ENCODE results near the gene TCFL5.
"Not testable (repeated sequence)": the region's sequence is repeated elsewhere in the genome, so short reads cannot be mapped to it uniquely, and the experiment has no call there.

Gene TCFL5

DNA sequence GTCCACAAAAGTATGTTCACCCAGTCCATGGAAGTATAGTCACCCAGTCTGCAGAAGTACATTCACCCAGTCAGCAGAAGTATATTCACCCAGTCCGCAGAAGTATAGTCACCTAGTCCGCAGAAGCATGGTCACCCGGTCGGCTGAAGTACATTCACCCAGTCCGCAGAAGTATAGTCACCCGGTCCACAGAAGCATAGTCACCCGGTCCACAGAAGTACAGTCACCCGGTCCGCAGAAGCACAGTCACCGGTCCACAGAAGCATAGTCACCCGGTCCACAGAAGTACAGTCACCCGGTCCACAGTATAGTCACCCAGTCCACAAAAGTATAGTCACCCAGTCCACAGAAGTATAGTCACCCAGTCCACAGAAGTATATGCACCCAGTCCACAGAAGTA is 8.8 kb downstream of the TCFL5 start:
- no peak for DNase-seq

DNA sequence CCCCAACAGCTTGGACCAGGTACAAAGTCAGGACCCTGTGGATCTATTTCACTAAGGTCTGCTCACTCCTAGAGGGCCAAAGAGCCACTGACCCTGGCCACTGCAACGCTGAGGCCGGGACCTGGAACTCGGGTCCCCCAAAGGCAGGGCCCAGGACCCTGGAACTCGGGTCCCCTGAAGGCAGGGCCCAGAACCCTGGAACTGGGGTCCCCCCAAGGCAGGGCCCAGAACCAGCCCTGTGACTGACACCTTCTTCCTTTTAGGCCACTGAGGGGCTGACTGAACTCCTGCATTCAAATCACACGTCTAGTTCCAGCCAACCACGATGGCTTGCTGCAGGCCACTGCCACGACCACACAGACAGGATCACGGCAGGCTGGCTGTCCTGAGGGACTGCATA is 9.4 kb downstream of the TCFL5 start:
- no peak for DNase-seq

DNA sequence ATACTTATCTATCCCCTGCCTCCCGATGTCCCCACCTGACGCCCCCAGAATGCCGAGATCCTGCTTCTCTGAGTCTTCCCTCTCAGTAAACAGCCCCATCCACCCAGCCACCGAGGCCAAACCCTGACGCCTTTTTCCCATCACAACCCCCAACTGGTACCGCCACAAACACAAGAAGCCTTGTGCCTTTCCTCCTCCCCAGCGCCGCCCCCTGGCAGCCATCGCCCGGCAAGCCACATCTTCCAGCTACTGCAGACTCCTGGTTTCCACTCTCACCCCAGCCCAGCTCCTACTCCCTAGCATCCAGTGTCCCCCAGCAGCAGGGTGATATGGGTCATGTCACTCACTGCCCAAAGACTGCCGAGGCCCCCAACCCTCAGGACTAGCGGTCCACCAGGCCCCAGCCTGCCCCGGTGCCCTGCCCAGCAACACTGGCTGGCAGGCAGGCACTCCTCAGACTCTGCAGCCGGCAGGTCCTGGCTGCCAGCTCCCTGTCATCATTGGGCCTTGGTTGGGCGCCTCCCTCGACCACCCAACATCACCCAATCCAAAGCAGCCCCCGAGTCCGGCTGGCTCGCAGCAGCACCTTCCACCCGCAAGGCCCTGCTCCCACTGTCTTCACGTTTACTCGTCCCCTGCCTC is 11.2 kb downstream of the TCFL5 start:
- DNase-seq: no peak

DNA sequence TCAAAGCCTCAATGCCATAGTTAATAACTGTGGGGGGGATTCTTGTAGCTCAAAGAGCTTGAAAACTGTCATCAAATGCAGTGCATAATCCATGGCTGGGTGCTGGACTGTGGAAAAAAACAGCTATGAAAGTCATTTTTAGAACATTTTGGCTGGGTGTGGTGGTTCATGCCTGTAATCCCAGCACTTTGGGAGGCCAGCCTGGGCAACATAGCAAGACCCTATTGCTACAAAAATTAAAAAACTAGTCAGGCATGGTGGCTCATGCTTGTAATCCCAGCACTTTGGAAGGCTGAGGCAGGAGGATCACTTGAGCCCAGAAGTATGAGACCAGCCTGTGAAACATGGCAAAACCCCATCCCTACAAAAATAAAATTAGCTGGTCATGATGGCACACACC is 12.2 kb downstream of the TCFL5 start:
- DNase-seq: no peak

DNA sequence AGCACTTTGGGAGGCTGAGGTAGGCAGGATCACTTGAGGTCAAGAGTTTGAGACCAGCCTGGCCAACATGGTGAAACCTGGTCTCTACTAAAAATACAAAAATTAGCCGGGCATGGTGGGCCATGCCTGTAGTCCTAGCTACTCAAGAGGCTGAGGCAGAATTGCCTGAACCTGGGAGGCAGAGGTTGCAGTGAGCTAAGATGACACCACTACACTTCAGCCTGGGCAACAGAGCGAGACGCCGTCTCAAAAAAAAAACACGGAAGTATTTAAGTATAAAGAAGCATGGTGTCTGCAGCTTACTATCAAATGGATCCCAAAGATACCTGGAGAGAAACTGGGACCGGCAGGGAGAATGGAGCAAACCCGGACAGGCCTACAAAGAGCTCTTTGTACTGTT is 12.7 kb downstream of the TCFL5 start:
- DNase-seq: not testable (repeated sequence)

DNA sequence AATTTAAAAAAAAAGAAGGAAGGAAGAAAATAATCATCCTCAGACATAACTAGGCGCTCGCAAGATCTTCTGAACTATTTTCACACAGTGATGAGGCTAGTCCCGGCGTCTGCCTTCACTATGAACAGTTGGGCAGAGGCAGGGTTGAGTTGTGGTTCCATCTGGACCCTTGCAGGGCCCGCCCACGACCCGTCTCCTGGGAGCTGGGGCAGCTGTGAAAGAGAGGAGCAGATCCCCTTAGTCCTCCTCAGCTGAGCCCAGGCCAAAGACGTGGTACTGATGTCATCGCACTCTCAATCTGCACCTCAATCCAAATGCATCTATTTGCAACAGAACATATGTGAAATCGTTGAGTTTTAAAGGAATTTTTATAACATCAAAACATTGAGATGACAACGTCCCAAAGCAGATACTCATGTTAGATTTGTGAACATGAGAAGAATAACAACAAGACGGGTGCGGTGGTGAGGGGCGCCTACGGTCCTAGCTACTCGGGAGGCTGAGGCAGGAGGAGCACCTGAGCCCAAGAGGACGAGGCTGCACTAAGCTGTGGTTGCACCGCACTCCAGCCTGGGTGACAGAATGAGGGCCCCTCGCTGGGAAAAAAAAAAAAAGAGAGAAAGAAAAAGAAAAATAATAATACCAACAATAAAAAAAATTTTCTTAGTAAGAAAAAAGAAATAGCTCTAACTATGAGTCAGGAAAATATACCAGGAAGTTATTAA is 15.3 kb downstream of the TCFL5 start:
- no peak for DNase-seq

DNA sequence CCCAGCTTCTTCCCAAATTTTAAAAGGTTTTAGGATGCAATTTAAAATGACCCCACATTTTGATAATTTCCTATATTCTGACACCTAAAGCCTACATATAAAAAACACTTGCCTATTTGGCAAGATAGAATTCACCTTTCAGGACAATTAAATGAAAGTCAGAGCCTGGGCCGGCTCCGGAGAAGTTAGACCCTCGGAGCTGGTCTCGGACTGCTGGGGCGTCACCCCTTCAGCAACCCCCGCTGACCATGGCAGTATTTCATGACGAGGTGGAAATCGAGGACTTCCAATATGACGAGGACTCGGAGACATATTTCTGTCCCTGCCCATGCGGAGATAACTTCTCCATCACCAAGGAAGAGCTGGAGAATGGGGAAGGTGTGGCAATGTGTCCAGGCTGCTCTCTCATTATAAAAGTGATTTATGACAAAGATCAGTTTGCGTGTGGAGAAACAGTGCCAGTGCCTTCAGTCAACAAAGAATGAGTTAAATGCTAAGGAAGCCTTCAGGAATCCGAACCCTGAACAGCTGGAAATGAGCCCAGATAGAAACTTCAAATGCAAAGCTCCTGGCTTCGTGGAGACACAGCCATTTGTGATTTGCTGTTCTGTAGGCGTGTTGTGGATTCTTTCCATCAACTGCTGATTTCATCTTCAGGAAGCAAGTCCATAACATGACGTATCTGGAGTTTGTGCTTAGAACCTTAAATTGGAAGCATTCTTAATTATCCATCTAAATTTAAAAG is 16.0 kb downstream of the TCFL5 start:
- no peak for DNase-seq

DNA sequence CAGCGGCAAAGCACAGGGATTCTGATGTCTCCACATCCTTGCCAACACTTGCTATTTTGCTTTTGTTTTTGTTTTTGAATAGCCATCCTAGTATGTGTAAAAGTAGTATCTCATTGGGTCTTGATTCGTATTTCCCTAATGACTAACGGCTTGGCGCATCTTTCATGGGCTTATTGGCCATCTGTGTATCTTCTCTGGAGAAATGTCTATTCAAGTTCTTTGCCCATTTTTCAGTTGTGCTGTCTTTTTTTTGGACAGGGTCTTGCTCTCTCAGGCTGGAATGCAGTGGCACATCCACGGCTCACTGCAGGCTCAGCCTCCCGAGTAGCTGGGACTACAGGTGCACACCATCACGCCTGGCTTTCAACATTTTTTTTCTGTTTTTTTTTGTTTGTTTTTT is 17.4 kb downstream of the TCFL5 start:
- no peak for DNase-seq

DNA sequence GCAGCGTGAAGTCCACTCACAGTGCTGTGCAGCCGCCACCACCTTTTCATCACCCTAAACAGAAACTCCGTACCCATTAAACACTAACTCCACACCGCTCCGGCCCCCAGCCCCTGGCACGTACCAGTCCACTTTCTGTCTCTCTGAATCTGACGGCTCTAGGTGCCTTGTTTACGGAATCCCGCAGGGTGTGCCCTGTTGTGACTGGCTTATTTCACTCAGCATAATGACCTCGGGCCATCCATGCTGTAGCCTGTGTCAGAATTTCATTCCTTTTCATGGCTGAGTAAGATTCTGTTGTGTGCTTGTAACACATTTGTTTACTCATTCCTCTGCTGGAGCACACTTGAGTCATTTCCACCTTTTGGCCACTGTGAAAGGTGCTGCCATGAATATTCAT is 18.0 kb downstream of the TCFL5 start:
- no peak for DNase-seq

DNA sequence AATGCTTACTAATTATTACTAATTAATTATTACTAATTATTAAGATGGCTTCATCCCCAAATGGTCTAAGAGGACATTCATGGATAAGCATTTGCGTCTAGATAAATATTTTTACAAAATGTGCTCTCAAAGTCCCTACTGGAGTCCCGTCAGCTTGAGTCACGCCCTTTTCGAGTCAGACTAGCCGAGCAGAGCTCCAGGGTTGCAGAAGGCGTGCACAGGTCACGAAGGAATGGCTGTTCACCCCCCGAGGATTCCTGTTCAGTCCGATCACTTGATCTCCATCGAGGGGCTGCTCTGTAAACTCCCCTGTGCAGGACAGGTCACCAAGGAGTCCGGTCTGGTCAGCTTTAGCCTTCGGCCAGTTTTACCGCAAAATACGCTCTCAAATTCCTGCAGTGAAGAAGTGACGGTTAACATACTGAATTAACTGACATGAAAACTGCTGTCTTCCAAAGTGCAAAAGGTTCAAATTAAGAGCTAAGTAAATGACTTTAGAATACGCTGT is 19.9 kb downstream of the TCFL5 start:
- DNase-seq: no peak

DNA sequence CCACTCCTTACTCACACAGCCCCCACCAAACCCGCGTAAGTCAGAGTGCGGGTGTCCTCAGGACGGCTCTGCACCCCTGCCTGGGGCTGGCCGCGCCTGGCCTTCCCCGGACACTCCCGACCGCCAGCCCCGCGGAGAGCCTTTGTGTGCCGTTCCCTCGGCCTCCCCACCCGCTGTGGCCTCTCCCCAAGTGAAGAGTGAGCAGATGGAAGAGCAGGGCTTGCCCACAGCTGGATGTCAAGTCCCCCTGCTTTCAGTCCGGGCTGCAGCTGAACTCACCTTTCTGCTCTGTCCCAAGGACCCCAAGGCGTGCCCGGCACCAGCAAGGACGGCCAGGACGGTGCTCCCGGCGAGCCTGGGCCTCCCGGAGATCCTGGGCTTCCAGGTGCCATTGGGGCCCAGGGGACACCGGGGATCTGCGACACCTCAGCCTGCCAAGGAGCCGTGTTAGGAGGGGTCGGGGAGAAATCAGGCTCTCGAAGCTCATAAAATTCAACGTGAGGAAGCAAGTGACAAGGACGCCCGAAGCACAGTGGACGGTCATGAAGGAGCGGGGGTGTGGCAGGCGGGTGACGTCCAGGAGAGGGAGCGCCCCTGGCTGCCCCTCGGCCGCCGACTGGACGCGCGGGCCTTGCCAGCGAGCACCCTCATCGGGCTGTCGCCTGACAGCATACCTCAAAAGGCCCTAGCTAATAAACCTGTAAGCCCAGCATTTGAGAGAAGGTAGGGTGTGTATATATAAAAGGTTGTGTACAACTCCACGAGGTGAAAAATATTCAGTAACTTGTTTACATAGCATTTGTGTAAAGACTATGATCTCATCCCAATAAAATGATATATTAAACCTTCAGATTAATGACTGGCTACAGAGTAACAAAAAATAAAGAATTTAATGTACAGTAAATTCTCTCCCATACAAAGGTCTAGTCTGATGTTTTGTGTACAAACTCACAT is 21.1 kb downstream of the TCFL5 start:
- no peak for DNase-seq

DNA sequence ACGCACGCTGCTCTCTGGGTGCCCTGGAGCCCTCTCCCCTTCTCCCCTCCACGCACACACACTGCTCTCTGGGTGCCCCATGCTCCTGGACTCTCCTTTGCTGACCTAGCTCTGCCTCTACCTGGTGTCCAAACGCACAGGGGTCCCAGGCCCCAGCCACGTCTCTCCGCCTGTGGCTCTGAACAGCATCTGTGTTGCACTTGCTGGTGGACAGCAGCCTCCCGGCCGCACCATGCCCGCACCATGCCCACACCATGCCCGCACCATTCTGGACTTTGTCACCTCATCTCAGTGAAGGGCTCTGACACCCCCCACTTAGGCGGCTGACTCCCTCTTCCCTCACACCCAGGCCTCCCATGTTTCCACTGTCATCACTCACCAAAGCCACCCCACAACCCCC is 21.8 kb downstream of the TCFL5 start:
- DNase-seq: no peak

DNA sequence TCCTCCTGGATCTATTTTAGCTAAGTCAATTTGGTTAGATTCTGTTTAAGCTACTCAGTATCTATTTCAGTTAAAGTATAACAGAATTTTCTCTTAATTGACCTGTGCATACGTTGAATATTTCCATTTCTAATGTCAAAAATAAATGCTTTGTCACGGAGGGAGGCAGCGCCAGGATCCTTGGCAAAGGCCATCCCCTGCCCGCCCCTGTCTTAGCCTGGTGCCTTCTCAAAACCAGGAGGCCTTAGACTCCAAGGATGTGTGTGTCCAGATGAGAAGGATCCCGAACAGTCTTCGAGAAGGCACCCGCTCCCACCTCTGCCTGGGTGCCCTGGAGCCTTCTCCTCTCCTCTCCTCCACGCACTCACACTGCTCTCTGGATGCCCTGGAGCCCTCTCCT is 22.4 kb downstream of the TCFL5 start:
- DNase-seq: no peak

DNA sequence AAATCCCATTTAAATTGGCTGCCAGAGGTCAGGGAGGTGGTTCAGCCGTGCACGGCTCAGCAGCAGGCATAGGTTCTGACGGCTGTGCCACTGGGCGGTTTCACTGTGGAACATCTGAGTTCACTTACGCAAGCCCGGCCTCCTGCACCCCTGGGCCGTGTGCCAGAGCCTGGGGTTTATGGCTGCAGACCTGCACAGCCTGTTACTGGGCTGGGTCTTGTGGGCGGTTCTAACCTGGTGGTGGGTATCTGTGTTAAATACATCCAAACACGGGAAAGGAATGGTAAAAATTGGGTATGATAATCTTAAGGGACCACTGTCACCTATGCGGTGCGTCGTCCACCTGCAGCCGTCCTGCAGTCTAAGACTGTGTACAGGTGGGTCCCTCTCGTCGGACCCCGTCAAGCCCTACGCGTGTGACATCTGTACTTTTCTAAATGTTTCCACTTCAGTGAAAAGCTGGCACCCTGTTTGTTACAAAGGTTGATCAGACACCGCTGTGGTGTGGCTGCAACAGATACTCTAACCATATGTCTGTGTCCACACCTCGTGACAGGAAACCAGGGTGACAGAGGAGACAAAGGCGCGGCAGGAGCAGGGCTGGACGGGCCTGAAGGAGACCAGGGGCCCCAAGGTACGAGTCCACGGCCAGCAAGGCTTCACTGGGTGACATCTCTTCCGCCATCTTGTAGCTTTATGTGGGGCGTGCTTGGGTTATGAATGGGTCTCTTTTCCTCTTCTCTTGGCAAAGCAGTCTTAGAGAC is 23.3 kb downstream of the TCFL5 start:
- no peak for DNase-seq

DNA sequence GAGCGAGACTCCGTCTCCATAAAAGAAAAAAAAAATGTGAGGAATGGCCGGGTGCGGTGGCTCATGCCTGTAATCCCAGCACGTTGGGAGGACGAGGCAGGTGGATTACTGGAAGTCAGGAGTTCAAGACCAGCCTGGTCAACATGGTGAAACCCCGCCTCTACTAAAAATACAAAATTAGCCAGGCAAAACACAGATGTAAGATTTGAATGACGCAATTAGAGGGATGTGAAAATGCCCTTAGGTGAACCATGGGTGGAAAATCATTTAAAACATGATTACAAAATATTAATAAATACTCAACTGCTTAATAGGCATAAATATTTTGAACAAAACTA is 23.9 kb downstream of the TCFL5 start:
- no peak for DNase-seq

DNA sequence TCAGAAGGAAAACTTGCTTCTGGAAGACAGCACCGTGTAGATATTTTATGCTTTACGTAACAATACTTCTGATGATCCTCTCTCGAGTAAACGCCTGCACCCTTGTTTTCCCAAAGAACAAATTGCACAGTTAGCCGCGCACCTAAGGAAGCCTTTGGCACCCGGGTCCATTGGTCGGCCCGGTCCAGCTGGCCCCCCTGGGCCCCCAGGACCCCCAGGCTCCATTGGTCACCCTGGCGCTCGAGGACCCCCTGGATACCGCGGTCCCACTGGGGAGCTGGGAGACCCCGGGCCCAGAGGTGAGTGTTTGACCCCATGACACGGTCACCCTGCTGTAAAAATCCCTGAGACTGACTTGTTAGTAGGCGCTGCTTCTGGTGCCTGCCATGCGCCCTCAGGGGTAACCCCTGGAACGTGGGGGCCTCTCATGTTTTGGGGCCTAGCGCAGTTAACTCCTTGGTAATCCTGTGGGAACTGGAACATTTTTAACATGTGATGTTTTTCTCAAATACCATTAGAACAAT is 24.6 kb downstream of the TCFL5 start:
- no peak for DNase-seq

DNA sequence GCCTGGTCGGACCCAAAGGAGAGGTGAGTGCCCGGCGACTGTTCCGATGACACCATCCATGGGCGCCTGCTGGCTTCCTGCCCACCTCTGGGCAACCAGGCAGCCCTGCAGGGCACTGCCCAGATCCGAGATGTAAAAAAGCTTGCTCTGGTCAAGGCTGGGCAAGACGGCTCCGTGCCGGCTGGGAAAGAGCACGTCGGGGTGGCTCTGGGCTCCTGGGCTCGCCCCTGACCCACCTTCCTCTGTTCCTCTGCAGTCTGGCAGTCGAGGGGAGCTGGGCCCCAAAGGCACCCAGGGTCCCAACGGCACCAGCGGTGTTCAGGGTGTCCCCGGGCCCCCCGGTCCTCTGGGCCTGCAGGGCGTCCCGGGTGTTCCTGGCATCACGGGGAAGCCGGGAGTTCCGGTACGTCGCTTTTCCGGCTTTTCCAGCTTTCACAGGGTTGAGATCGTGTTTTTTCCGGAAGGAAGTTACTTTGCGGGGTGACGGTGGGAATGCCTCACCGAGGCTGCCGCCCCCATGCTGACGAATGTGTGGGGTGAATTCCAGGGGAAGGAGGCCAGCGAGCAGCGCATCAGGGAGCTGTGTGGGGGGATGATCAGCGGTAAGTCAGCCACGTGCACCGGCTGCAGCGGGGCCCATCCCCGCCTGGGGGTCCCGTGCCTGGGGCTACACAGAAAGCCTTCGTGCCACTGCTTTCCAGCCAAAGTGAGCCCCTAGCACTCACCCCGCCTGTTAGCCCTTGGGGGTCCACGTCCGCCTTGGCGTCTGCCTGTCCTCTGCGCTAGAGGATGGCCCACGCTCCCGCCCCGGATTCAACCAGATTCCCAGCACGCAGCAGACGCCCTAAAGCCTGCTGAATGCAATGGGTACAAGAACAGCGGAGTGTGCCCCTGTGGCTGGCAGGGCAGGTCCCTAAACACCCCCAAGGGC is 25.4 kb downstream of the TCFL5 start:
- no peak for DNase-seq

DNA sequence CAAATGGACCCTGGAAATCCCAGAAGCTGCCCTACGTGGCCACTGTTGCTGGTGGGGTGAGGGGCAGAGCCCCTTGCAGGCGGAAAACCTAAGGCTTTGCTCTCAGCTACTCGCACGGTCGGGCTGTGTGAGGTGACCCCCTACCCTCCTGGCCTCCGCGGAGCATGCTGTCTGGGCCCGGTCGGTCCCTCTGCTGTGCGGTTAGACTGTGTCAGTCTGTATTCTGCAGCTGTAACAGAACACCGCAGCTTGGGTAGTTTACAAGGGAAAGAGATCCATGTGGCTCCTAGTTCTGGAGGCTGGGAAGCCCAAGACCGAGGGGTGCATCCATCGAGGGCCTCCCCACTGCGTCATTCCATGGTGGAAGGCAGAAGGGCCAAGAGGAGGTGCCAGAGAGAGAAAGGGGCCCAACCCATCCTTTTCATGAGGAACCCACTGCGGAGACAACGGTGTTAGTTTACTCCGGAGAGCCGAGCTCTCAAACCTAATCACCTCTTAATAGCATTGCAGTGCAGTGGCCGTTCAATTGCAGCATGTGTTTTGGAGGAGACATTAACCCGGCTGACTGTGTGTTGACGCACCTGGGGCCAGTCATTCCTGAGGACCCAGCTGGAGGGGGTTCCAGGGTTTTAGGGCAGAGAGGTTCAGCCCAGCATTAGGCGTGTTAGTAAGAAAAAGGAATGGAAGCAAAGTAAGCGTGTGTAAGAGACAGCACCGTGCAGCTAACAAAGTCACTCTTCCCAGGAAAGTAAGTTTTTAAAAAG is 26.5 kb downstream of the TCFL5 start:
- no peak for DNase-seq

DNA sequence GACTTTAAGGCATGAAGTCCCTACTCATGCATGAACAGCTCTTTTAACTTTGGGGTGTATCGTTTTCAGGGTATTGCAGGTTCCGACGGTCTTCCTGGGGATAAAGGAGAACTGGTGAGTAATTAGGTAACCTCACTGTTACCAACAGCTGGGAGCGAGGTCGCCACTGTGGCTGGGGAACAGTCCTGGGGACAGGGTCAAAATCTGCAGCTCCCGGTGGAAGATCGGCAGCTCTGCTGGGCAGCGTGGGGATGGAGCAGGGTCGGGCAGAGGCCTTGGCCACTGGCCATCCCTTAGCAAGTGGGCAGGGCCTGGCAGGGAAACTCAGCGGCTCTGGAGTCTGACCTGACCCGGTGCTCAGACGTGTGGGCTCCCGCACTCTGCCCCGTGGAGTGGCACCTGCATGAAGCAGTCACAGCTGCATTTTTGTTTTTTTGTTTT is 28.7 kb downstream of the TCFL5 start:
- DNase-seq: no peak
